Epithelial cell of proximal tubule (primary cell): ENCODE results near the gene KIF3C. TPM values are rescaled to one million over a fixed set of nuclear protein-coding genes. Genes with fewer than 3 reads are reported as not detected.
A peak's percentile ranks its signal among the peaks of the same experiment; 100 is the strongest.

Experiments
- DNase-seq: peaks from one replicate; pipeline ENCODE4 v3.0.0-alpha.2; 2011; ENCODE audit warnings: low read depth
- H3K4me3 ChIP-seq: 2 replicates; pipeline ENCODE4 v1.5.1; 2011; ENCODE audit warnings: low read depth, mild to moderate bottlenecking, low read length
- total RNA-seq: library from RNA; depleted of rRNA; stranded (reverse); fragments of >200 nt; gene quantifications from 2 replicates; pipeline ENCODE4 v1.2.3, GENCODE V29; 2015
- TF ChIP-seq, protein P1 (sequence below): conservative IDR thresholded peaks from 2 replicates; pipeline ENCODE4 v1.5.1; 2012; ENCODE audit warnings: low read depth, mild to moderate bottlenecking, low read length

Gene KIF3C
- total RNA-seq, 1 donor from 2014 or later, result 30.1 TPM

DNA sequence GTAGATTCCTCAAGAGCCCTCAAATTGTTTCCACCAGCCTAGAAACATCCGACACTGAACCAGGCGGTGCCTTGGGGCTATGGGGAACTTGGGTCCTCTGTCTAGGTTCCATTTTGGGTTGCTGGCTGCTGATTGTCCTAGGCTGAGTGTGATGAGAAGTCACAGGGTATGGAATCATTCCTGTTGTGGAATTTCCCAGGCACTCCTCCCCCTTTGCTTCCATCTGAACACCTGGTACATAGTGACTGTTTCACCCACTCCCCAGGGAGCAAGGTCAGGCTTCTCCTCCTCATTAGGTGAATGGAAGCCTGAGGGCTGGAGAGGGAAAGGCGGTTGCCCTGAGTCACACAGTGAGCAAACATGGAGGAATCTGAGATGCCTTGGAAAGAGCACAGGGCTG, 4.5 kb downstream of the KIF3C start:
- peak overlapping the region; percentile 0 for H3K4me3 ChIP-seq
- TF ChIP-seq, protein P1, sequence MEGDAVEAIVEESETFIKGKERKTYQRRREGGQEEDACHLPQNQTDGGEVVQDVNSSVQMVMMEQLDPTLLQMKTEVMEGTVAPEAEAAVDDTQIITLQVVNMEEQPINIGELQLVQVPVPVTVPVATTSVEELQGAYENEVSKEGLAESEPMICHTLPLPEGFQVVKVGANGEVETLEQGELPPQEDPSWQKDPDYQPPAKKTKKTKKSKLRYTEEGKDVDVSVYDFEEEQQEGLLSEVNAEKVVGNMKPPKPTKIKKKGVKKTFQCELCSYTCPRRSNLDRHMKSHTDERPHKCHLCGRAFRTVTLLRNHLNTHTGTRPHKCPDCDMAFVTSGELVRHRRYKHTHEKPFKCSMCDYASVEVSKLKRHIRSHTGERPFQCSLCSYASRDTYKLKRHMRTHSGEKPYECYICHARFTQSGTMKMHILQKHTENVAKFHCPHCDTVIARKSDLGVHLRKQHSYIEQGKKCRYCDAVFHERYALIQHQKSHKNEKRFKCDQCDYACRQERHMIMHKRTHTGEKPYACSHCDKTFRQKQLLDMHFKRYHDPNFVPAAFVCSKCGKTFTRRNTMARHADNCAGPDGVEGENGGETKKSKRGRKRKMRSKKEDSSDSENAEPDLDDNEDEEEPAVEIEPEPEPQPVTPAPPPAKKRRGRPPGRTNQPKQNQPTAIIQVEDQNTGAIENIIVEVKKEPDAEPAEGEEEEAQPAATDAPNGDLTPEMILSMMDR, result no peak
- DNase-seq, result peak; percentile 47

DNA sequence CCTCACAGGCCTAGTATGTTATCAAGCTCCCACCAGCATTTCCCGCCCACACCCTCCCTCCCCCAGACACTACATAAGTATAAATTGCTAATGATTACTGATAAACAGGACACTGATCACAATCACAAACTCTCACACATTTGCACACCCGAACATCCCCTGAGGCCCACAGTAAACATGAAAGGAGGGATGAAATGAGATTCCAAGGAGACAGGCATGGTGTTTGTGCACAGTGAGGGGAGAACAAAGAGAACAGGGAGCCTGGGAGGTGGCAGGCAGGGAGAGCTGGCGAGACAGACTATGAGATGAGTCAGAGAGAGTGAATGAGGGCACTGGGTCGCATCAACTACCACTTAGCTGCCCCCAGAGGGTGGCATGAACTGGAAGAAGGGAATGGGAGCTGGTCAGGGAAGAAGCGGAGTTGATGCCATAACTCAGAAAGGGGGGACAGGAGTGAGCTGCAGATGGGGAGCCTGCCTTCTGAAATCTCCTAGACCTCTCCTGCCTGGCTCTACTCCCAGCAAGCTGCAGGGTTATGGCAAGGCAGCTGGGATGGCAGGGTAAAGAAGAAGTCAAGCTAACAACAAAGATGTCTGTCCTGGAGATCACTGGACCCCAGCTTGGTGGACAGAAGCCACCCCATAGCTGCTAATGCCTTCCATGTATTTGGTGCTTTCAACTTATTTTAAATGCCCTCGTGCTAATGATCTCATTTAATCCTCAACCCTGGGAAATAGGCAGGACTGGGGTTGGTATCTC, 5.1 kb downstream of the KIF3C start:
- peak overlapping the region; percentile 0 for H3K4me3 ChIP-seq
- TF ChIP-seq, protein P1, result no peak
- DNase-seq, result no peak

DNA sequence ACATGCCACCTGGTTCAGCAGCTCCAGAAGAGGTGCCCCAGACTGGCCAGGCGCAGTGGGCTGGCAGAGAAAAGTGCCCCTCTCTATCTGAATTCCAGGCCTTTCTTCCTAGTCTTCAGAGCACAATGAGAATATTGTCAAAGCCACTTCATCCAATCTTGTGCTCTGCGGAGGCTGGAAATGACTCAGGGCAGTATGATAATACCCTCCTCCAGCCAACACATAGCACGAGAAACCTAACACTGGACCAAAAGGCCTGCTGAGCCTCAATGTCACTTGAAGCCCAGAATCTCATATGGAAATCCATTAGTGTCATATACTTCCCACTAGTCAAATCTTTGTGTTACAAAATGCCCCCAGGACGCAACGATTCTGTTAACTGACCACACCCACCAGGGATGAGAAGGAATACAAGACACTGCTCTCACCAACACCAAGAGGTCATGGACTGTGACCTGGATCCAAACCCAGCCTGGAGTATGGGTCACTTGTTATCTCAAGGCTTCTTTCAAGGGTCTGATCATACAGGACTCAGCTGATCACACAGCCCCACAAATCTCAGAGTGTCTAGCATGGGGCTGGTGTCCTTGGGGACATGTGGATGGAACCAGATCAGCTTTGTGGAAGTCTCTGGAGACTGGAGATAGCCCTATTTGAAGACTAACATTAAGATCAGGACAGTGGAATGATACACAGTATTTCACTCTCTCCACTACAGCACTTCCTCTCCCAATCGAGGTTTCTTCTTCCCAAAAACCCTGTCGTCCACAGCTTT, 10.1 kb downstream of the KIF3C start:
- TF ChIP-seq, protein P1, result no peak
- no peak for DNase-seq
- no peak overlapping the region for H3K4me3 ChIP-seq

DNA sequence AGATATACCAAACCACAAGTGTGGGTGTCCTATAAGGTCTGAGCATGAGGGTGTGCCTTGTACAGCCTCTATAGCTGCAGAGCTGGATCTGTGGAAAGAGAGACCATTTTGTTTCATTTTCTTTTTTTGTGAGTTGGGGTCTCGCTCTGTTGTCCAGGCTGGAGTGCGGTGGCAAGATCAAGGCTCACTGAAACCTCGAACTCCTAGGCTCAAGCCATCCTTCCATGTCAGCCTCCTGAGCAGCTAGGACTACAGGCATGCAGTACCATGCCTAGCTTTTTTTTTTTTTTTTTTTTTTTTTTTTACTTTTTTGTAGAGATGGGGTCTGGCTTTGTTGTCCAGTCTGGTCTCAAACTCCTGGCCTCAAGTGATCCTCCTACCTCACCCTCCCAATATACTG, 10.7 kb downstream of the KIF3C start:
- DNase-seq, result no peak
- H3K4me3 ChIP-seq, result no peak overlapping the region
- TF ChIP-seq, protein P1, result no peak

DNA sequence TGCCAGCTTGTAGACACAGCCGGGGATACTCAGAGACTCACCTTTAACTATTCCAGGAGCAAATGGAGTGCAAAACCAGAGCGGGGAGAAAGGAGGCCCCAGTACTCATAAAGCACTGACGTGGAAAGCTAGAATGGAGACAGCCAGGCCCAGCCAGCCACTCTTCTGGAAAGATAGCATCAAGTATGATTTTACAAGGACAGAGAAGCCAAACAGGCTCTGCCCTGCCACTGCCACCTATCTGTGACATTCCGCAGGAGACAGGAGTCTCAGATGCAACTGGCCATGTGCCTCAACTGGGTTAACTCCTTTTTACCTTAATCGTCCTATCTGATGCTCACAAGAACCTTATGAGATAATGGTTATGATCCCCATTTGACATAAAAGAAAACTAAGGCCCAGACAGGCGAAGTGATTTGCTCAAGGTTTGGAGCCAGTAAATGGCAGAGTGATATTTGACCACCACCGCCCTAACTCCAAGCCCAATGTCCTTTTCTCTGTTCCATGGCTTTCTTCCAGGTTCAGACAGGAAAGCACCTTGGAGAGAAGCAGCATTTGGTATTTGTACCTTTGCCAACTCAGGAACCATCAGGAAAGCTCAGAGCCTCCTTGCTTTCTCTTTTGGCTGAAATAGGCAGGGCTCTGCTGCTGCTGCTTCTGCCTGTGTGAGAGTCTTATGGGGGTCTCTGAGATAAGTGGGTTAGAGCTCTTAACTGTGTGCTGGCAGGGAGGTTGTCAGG, 15.6 kb downstream of the KIF3C start:
- H3K4me3 ChIP-seq, result no peak overlapping the region
- no peak for DNase-seq
- TF ChIP-seq, protein P1, result no peak

DNA sequence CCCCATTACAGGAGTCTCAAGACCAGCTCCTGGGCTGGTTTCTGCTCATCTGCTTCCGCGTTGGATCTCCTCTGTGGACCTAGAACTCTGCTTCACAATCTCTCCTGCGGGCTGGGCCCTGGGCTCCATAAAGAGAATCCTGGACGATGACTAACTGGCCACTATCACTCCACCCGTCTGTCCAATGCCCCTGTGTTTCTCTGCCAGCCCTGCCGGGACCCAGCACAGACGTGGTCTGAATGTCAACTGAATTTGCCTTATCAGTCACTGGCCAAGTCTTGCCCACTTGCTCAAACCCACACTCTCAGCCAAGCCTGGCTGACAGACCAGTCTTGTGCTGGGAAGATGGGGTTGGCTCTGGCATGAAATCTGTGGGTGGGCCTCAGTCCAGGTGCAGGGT, 17.4 kb downstream of the KIF3C start:
- no peak overlapping the region for H3K4me3 ChIP-seq
- TF ChIP-seq, protein P1, result no peak
- no peak for DNase-seq
